HEK293 (cell line): Measurements from ENCODE around the gene BCL2.

Experiments
- YY1 ChIP-seq: fragments of 450-650 bp; formaldehyde crosslinking; IDR thresholded peaks from 2 replicates; pipeline ENCODE4 v1.5.1; 2018; ENCODE audit warnings: missing biosample characterization, missing genetic modification characterization
- YY2 ChIP-seq: fragments of 450-650 bp; formaldehyde crosslinking; IDR thresholded peaks from 2 replicates; pipeline ENCODE4 v1.5.1; 2016; ENCODE audit warnings: missing biosample characterization, missing genetic modification characterization
- ZBTB21 ChIP-seq: fragments of 450-650 bp; formaldehyde crosslinking; IDR thresholded peaks from 2 replicates; pipeline ENCODE4 v1.5.1; 2017; ENCODE audit warnings: missing biosample characterization, missing genetic modification characterization
- ZBTB44 ChIP-seq: fragments of 450-650 bp; IDR thresholded peaks from 2 replicates; pipeline ENCODE4 v1.5.1; 2018; ENCODE audit warnings: missing biosample characterization, mild to moderate bottlenecking, missing genetic modification characterization
- ZBTB6 ChIP-seq: fragments of 450-650 bp; formaldehyde crosslinking; IDR thresholded peaks from 2 replicates; pipeline ENCODE4 v1.5.1; 2017; ENCODE audit warnings: missing biosample characterization, missing genetic modification characterization
- TF ChIP-seq, protein P1 (sequence below): fragments of 450-650 bp; formaldehyde crosslinking; IDR thresholded peaks from 2 replicates; pipeline ENCODE4 v1.5.1; 2016; ENCODE audit warnings: missing biosample characterization, missing genetic modification characterization
- TF ChIP-seq, protein P2 (sequence below): fragments of 450-650 bp; formaldehyde crosslinking; IDR thresholded peaks from 2 replicates; pipeline ENCODE4 v1.5.1; 2016; ENCODE audit warnings: missing biosample characterization, missing genetic modification characterization
- TF ChIP-seq, protein P3 (sequence below): fragments of 450-650 bp; formaldehyde crosslinking; IDR thresholded peaks from 2 replicates; pipeline ENCODE4 v1.5.1; 2016; ENCODE audit warnings: missing biosample characterization, missing genetic modification characterization

DNA sequence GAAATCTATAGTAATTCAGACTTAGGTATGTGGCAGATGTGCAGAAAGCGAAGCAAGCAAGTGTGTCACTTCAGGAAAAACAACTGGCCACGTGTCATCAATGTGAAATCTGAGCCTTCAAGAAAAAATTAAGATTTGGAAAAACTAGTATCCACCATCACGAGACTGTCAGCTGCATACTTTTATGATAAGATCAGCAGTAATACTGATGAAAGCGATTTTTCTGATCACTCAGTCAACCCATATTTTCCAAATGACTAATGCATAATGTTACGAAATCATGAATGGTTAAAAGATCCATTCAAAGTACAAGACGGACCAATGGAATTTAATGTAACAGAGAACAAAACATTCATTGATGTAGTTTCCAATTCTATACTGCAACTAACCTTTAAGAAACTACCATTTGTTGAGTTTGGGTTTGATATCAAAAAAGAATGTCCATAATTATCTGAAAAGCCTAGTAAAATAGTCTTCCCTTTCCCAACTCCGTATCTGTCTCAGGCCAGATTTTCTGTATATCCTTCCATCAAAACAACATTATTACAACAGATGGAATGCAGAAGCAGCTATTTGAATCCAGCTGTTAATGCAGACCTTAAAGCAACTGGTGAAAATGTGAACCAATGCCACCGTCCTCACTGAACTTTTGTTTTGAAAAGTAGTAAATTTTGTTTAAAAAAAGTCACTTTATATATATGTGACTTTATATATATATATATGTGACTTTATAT, 17.0 kb upstream of the BCL2 start:
- TF ChIP-seq, protein P1, sequence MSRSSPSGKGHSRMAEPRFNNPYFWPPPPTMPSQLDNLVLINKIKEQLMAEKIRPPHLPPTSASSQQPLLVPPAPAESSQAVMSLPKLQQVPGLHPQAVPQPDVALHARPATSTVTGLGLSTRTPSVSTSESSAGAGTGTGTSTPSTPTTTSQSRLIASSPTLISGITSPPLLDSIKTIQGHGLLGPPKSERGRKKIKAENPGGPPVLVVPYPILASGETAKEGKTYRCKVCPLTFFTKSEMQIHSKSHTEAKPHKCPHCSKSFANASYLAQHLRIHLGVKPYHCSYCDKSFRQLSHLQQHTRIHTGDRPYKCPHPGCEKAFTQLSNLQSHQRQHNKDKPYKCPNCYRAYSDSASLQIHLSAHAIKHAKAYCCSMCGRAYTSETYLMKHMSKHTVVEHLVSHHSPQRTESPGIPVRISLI (tag by site-specific recombination) = no peak
- TF ChIP-seq ZBTB6 (tag by site-specific recombination) (no peak), ZBTB44 (tag by site-specific recombination) (no peak), YY2 (tag by site-specific recombination) (no peak), ZBTB21 (tag by site-specific recombination) (no peak), YY1 (tag by site-specific recombination) (no peak)
- TF ChIP-seq, protein P2, sequence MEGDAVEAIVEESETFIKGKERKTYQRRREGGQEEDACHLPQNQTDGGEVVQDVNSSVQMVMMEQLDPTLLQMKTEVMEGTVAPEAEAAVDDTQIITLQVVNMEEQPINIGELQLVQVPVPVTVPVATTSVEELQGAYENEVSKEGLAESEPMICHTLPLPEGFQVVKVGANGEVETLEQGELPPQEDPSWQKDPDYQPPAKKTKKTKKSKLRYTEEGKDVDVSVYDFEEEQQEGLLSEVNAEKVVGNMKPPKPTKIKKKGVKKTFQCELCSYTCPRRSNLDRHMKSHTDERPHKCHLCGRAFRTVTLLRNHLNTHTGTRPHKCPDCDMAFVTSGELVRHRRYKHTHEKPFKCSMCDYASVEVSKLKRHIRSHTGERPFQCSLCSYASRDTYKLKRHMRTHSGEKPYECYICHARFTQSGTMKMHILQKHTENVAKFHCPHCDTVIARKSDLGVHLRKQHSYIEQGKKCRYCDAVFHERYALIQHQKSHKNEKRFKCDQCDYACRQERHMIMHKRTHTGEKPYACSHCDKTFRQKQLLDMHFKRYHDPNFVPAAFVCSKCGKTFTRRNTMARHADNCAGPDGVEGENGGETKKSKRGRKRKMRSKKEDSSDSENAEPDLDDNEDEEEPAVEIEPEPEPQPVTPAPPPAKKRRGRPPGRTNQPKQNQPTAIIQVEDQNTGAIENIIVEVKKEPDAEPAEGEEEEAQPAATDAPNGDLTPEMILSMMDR (tag by site-specific recombination) = no peak
- TF ChIP-seq, protein P3, sequence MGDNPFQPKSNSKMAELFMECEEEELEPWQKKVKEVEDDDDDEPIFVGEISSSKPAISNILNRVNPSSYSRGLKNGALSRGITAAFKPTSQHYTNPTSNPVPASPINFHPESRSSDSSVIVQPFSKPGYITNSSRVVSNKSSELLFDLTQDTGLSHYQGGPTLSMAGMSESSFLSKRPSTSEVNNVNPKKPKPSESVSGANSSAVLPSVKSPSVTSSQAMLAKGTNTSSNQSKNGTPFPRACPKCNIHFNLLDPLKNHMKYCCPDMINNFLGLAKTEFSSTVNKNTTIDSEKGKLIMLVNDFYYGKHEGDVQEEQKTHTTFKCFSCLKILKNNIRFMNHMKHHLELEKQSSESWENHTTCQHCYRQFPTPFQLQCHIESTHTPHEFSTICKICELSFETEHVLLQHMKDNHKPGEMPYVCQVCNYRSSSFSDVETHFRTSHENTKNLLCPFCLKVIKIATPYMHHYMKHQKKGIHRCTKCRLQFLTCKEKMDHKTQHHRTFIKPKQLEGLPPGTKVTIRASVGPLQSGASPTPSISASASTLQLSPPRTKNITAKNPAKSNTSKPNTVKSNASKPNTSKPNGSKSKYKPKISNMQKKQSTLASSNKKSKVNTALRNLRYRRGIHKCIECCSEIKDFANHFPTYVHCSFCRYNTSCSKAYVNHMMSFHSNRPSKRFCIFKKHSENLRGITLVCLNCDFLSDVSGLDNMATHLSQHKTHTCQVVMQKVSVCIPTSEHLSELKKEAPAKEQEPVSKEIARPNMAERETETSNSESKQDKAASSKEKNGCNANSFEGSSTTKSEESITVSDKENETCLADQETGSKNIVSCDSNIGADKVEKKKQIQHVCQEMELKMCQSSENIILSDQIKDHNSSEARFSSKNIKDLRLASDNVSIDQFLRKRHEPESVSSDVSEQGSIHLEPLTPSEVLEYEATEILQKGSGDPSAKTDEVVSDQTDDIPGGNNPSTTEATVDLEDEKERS (tag by site-specific recombination) = no peak
